ENCODE data around the gene PRKAR1B. TPM values are rescaled to one million over a fixed set of nuclear protein-coding genes. Genes with fewer than 3 reads are reported as not detected.
A peak's percentile ranks its signal among the peaks of the same experiment; 100 is the strongest.

The PRKAR1B gene
- total RNA-seq, 1 donor from 2014 or later: 11.8 TPM

DNA sequence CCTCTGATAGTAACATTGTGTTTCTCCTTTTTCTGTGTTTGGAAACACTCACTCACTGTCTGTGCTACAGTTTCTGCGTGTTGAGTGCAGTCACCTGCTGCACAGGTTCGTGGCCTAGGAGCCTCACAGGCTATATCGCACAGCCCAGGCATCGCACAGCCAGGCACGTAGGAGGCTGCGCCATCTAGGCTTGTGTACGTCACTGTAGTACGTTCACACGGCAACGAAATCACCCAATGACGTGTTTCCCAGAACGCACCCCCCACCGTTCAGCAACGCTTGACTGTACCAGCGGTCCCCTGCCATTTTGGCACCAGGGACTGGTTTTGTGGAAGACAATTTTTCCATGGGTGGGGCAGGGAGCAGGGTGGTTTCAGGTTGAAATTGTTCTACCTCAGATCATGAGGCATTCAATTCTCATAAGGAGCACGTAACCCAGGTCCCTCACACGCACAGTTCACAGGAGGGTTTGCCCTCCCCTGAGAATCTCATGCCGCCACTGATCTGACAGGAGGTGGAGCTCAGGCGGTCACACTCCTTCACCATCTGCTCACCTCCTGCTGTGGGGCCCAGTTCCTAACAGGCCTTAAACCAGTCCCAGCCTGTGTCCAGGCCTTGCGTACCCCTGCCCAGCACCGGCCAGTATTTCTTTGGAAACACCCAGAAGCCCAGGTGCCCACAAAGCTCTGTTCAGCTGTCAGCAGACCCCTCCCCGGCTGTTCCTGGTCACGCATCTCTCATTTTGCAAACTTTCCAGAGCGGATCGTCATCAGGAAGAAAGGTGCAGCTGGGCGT, 23.2 kb upstream of the PRKAR1B start:
- no peak for TF ChIP-seq EZH2 (IDR thresholded peaks at IDR 0.05)
- TF ChIP-seq, protein P1, sequence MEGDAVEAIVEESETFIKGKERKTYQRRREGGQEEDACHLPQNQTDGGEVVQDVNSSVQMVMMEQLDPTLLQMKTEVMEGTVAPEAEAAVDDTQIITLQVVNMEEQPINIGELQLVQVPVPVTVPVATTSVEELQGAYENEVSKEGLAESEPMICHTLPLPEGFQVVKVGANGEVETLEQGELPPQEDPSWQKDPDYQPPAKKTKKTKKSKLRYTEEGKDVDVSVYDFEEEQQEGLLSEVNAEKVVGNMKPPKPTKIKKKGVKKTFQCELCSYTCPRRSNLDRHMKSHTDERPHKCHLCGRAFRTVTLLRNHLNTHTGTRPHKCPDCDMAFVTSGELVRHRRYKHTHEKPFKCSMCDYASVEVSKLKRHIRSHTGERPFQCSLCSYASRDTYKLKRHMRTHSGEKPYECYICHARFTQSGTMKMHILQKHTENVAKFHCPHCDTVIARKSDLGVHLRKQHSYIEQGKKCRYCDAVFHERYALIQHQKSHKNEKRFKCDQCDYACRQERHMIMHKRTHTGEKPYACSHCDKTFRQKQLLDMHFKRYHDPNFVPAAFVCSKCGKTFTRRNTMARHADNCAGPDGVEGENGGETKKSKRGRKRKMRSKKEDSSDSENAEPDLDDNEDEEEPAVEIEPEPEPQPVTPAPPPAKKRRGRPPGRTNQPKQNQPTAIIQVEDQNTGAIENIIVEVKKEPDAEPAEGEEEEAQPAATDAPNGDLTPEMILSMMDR (IDR thresholded peaks at IDR 0.05): no peak
- no peak for TF ChIP-seq EZH2phosphoT487 (IDR thresholded peaks at IDR 0.05)
- H3K4me1 ChIP-seq: no peaks in the 10 kb centered on the region
- no peaks in the 10 kb centered on the region for H4K20me1 ChIP-seq (ENCODE audit: low read depth)
- H3K4me2 ChIP-seq: no peak overlapping the region
- no peak overlapping the region for H3K4me3 ChIP-seq
- no peak for DNase-seq (ENCODE audit: low spot score)
- no peaks in the 10 kb centered on the region for H3K27me3 ChIP-seq
- peaks cover 19% of the 10 kb centered on the region for H3K36me3 Mint-ChIP-seq
- no peak overlapping the region for H3K27ac Mint-ChIP-seq
- no peak overlapping the region for H2AFZ ChIP-seq (replicated peaks)
- H3K9ac ChIP-seq: no peak overlapping the region
- no peaks in the 10 kb centered on the region for H3K4me1 Mint-ChIP-seq
- no peak overlapping the region for H3K27ac ChIP-seq
- H3K36me3 ChIP-seq: no peaks in the 10 kb centered on the region
- no peaks in the 10 kb centered on the region for H3F3A ChIP-seq (ENCODE audit: low read depth)
- H3K27me3 Mint-ChIP-seq (ENCODE audit: insufficient read depth, low read depth): peaks cover 5% of the 10 kb centered on the region
- H3K9me3 Mint-ChIP-seq: no peaks in the 10 kb centered on the region
- H3K9me3 ChIP-seq (ENCODE audit: low read depth): no peaks in the 10 kb centered on the region
- no peak overlapping the region for H3K4me3 Mint-ChIP-seq
- H3K79me2 ChIP-seq (ENCODE audit: low read depth): peaks cover 6% of the 10 kb centered on the region

DNA sequence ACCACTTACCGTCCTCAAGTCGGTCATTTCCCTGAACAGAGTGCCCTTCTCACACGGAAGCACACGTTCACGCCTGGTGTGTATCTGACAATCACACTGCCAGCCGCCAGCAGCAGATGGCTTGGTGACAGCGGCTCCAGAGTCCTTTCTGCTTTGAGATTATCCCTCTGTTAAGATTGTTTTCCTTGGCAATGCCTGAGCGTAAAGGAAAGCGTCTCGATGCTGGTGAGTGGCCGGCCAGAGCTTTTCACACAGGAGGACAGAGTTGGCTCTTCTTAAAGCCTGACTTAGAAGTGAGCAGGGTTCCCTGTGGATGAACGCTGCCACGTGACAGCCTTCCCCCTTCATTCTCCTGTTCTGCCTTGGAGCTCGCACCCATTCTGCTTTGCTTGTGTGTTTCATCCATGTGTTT, 22.1 kb upstream of the PRKAR1B start:
- no peak overlapping the region for H3K27ac ChIP-seq
- TF ChIP-seq, protein P1 (IDR thresholded peaks at IDR 0.05): no peak
- TF ChIP-seq EZH2phosphoT487 (IDR thresholded peaks at IDR 0.05) (no peak), EZH2 (IDR thresholded peaks at IDR 0.05) (no peak)
- no peak overlapping the region for H3K4me2 ChIP-seq
- Mint-ChIP-seq H3K4me3 (no peak overlapping the region), H3K9me3 (no peaks in the 10 kb centered on the region), H3K27me3 (ENCODE audit: insufficient read depth, low read depth) (peaks cover 5% of the 10 kb centered on the region), H3K36me3 (peaks cover 20% of the 10 kb centered on the region), H3K27ac (peak overlapping the region; percentile 57), H3K4me1 (no peaks in the 10 kb centered on the region)
- H3K4me1 ChIP-seq: no peaks in the 10 kb centered on the region
- no peaks in the 10 kb centered on the region for H3K36me3 ChIP-seq
- no peaks in the 10 kb centered on the region for H3K27me3 ChIP-seq
- H3F3A ChIP-seq (ENCODE audit: low read depth): no peaks in the 10 kb centered on the region
- no peaks in the 10 kb centered on the region for H3K9me3 ChIP-seq (ENCODE audit: low read depth)
- no peak for DNase-seq (ENCODE audit: low spot score)
- H3K4me3 ChIP-seq: no peak overlapping the region
- H2AFZ ChIP-seq (replicated peaks): no peak overlapping the region
- no peaks in the 10 kb centered on the region for H4K20me1 ChIP-seq (ENCODE audit: low read depth)
- peaks cover 8% of the 10 kb centered on the region for H3K79me2 ChIP-seq (ENCODE audit: low read depth)
- H3K9ac ChIP-seq: no peak overlapping the region

DNA sequence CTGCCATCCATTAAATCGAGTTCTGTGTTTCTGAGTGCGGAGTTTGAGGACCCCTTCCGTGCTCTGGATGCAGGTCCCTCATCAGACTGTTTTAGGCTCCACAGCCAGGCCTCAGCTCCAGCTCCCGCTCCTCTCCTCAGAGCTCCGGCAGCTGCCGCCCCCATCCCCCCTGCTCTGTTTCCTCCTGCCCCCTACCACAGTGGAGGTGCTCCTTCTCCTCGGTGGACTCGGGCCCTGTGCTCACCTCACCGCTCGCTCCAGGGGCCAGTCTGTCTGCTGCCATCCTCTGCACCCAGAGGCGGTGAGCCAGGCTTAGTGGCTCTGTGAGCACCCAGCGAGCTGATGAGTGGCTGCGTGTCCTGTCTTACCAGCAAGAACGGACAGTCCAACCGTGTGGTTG, 21.4 kb upstream of the PRKAR1B start:
- TF ChIP-seq EZH2phosphoT487 (IDR thresholded peaks at IDR 0.05) (no peak), EZH2 (IDR thresholded peaks at IDR 0.05) (no peak)
- no peaks in the 10 kb centered on the region for H4K20me1 ChIP-seq (ENCODE audit: low read depth)
- H3K27ac Mint-ChIP-seq: no peak overlapping the region
- H3K9me3 ChIP-seq (ENCODE audit: low read depth): no peaks in the 10 kb centered on the region
- no peak for DNase-seq (ENCODE audit: low spot score)
- no peak overlapping the region for H3K4me3 ChIP-seq
- no peak overlapping the region for H3K27ac ChIP-seq
- H3K79me2 ChIP-seq (ENCODE audit: low read depth): peaks cover 8% of the 10 kb centered on the region
- no peaks in the 10 kb centered on the region for H3K36me3 ChIP-seq
- no peaks in the 10 kb centered on the region for H3K27me3 ChIP-seq
- no peak overlapping the region for H2AFZ ChIP-seq (replicated peaks)
- no peaks in the 10 kb centered on the region for H3K4me1 Mint-ChIP-seq
- no peak overlapping the region for H3K9ac ChIP-seq
- no peak overlapping the region for H3K4me3 Mint-ChIP-seq
- H3K36me3 Mint-ChIP-seq: peaks cover 17% of the 10 kb centered on the region
- no peaks in the 10 kb centered on the region for H3K4me1 ChIP-seq
- H3F3A ChIP-seq (ENCODE audit: low read depth): no peaks in the 10 kb centered on the region
- H3K27me3 Mint-ChIP-seq (ENCODE audit: insufficient read depth, low read depth): peaks cover 2% of the 10 kb centered on the region
- no peak overlapping the region for H3K4me2 ChIP-seq
- no peaks in the 10 kb centered on the region for H3K9me3 Mint-ChIP-seq

DNA sequence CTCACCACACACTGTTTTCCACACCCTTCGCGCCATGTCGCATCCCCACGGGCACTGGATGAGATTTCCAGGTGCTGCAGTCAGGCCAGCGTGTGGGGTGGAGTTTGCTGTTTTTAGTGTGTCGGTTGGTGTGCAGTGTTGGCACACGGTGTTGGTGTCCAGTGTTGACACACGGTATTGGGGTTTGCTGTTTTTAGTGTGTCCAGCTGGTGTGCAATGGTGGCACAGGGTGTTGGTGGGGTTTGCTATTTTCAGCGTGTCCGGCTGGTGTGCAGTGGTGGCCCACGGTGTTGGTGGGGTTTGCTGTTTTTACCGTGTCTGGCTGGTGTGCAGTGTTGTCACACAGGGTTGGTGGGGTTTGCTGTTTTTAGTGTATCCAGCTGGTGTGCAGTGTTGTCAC, 20.1 kb upstream of the PRKAR1B start:
- no peaks in the 10 kb centered on the region for H4K20me1 ChIP-seq (ENCODE audit: low read depth)
- H3K4me1 ChIP-seq: no peaks in the 10 kb centered on the region
- no peak overlapping the region for H3K4me2 ChIP-seq
- no peaks in the 10 kb centered on the region for H3K9me3 ChIP-seq (ENCODE audit: low read depth)
- TF ChIP-seq EZH2 (IDR thresholded peaks at IDR 0.05) (no peak), EZH2phosphoT487 (IDR thresholded peaks at IDR 0.05) (no peak)
- TF ChIP-seq, protein P1 (IDR thresholded peaks at IDR 0.05): no peak
- no peaks in the 10 kb centered on the region for H3K36me3 ChIP-seq
- H3K27me3 Mint-ChIP-seq (ENCODE audit: insufficient read depth, low read depth): peaks cover 2% of the 10 kb centered on the region
- no peaks in the 10 kb centered on the region for H3K4me1 Mint-ChIP-seq
- no peak overlapping the region for H3K9ac ChIP-seq
- no peaks in the 10 kb centered on the region for H3K27me3 ChIP-seq
- no peak overlapping the region for H2AFZ ChIP-seq (replicated peaks)
- H3K36me3 Mint-ChIP-seq: peaks cover 16% of the 10 kb centered on the region
- no peaks in the 10 kb centered on the region for H3K9me3 Mint-ChIP-seq
- peaks cover 8% of the 10 kb centered on the region for H3K79me2 ChIP-seq (ENCODE audit: low read depth)
- peak overlapping the region; percentile 79 for H3K27ac Mint-ChIP-seq
- no peak overlapping the region for H3K27ac ChIP-seq
- no peak overlapping the region for H3K4me3 ChIP-seq
- no peak for DNase-seq (ENCODE audit: low spot score)
- no peak overlapping the region for H3K4me3 Mint-ChIP-seq
- H3F3A ChIP-seq (ENCODE audit: low read depth): no peaks in the 10 kb centered on the region
